Measurements from ENCODE around the gene PARD3. TPM values are rescaled to one million over a fixed set of nuclear protein-coding genes. Genes with fewer than 3 reads are reported as not detected.

The PARD3 gene
- total RNA-seq, 1 experiment from 2014 or later: 51.8 TPM

DNA sequence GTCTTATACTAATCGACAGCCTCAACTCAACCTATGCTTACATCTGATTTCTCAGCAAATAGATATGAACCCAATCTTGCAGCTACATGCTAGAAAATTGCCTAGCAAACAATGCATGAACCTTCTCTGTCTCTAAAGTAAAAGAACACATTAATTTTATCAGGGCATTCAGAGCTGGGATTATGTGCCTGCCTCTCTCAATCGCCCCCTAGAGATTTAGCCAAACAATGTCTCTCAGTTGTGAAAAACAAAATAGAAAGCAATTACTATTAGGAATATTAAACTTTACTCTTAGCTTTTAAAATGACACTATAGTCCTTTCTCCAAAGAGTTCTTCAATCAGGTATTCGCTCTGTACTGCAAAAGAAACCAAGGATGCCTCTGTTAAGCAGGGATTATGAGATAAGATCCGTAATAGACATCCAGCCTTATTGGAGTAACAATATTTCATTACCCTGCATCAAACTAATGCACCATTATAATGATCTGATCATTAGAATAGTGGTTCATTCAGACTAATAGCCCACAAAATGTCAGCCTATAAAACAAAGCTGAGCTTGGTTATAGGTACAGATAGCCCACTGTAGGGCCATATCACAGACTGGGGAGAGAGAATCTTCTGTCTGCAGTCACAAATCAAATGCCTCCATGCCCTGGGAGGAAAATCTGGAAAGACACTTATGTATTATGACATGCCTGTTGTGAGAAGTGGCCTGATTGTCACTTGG is 736.9 kb downstream of the PARD3 start:
- no peaks in the 10 kb centered on the region for H3K36me3 Mint-ChIP-seq
- no peaks in the 10 kb centered on the region for H3K4me1 Mint-ChIP-seq
- DNase-seq (ENCODE audit: low spot score): no peak
- POLR2A ChIA-PET: no interaction called here
- CTCF ChIA-PET: interaction anchor here (0.6 kb wide), 1 partner anchor 212 kb away, joined by 3 read pairs; no protein-coding TSS in a partner anchor
- ATAC-seq: no peak
- H3K9me3 Mint-ChIP-seq: peaks cover 7% of the 10 kb centered on the region
- TF ChIP-seq OVOL2 (CRISPR knock-in tag; IDR thresholded peaks at IDR 0.05; ENCODE audit: borderline replicate concordance): no peak
- TF ChIP-seq TEAD1 (CRISPR knock-in tag; IDR thresholded peaks at IDR 0.05): no peak
- no peaks in the 10 kb centered on the region for H3K27me3 Mint-ChIP-seq (ENCODE audit: low read depth)
- no peak overlapping the region for H3K4me3 Mint-ChIP-seq
- H3K27ac Mint-ChIP-seq: no peak overlapping the region

DNA sequence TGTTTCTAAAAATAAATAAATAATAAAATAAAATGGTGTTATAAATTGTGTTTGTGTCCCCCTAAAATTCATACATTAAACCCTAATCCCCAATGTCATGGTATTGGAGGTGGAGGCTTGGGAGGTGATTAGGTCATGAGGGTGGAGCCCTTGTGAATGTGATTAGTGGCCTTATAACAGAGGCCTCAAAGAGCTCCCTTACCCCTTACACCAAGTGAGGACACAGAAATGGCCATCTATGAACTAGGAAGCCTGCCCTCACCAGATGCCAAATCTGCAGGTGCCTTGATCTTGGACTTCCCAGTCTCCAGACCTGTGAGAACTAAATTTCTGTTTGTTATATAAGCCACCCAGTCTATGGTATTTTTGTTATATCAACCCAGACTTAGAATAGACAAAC is 738.7 kb downstream of the PARD3 start:
- H3K27ac Mint-ChIP-seq: no peak overlapping the region
- H3K4me1 Mint-ChIP-seq: no peaks in the 10 kb centered on the region
- no peak overlapping the region for H3K4me3 Mint-ChIP-seq
- TF ChIP-seq, protein P1, sequence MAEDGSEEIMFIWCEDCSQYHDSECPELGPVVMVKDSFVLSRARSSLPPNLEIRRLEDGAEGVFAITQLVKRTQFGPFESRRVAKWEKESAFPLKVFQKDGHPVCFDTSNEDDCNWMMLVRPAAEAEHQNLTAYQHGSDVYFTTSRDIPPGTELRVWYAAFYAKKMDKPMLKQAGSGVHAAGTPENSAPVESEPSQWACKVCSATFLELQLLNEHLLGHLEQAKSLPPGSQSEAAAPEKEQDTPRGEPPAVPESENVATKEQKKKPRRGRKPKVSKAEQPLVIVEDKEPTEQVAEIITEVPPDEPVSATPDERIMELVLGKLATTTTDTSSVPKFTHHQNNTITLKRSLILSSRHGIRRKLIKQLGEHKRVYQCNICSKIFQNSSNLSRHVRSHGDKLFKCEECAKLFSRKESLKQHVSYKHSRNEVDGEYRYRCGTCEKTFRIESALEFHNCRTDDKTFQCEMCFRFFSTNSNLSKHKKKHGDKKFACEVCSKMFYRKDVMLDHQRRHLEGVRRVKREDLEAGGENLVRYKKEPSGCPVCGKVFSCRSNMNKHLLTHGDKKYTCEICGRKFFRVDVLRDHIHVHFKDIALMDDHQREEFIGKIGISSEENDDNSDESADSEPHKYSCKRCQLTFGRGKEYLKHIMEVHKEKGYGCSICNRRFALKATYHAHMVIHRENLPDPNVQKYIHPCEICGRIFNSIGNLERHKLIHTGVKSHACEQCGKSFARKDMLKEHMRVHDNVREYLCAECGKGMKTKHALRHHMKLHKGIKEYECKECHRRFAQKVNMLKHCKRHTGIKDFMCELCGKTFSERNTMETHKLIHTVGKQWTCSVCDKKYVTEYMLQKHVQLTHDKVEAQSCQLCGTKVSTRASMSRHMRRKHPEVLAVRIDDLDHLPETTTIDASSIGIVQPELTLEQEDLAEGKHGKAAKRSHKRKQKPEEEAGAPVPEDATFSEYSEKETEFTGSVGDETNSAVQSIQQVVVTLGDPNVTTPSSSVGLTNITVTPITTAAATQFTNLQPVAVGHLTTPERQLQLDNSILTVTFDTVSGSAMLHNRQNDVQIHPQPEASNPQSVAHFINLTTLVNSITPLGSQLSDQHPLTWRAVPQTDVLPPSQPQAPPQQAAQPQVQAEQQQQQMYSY (CRISPR knock-in tag; IDR thresholded peaks at IDR 0.05): no peak
- TF ChIP-seq IRF2 (CRISPR knock-in tag; IDR thresholded peaks at IDR 0.05; ENCODE audit: borderline replicate concordance, low read depth) (no peak), RORB (CRISPR knock-in tag; IDR thresholded peaks at IDR 0.05) (no peak), NFYB (CRISPR knock-in tag; conservative IDR thresholded peaks at IDR 0.05; ENCODE audit: low read depth) (no peak), TP53 (CRISPR knock-in tag; IDR thresholded peaks at IDR 0.05) (no peak), RELA (CRISPR knock-in tag; IDR thresholded peaks at IDR 0.05; ENCODE audit: borderline replicate concordance) (no peak), JUN (CRISPR knock-in tag; IDR thresholded peaks at IDR 0.05) (no peak), ETV6 (CRISPR knock-in tag; IDR thresholded peaks at IDR 0.05) (no peak)
- TF ChIP-seq, protein P2, sequence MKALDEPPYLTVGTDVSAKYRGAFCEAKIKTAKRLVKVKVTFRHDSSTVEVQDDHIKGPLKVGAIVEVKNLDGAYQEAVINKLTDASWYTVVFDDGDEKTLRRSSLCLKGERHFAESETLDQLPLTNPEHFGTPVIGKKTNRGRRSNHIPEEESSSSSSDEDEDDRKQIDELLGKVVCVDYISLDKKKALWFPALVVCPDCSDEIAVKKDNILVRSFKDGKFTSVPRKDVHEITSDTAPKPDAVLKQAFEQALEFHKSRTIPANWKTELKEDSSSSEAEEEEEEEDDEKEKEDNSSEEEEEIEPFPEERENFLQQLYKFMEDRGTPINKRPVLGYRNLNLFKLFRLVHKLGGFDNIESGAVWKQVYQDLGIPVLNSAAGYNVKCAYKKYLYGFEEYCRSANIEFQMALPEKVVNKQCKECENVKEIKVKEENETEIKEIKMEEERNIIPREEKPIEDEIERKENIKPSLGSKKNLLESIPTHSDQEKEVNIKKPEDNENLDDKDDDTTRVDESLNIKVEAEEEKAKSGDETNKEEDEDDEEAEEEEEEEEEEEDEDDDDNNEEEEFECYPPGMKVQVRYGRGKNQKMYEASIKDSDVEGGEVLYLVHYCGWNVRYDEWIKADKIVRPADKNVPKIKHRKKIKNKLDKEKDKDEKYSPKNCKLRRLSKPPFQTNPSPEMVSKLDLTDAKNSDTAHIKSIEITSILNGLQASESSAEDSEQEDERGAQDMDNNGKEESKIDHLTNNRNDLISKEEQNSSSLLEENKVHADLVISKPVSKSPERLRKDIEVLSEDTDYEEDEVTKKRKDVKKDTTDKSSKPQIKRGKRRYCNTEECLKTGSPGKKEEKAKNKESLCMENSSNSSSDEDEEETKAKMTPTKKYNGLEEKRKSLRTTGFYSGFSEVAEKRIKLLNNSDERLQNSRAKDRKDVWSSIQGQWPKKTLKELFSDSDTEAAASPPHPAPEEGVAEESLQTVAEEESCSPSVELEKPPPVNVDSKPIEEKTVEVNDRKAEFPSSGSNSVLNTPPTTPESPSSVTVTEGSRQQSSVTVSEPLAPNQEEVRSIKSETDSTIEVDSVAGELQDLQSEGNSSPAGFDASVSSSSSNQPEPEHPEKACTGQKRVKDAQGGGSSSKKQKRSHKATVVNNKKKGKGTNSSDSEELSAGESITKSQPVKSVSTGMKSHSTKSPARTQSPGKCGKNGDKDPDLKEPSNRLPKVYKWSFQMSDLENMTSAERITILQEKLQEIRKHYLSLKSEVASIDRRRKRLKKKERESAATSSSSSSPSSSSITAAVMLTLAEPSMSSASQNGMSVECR (CRISPR knock-in tag; IDR thresholded peaks at IDR 0.05; ENCODE audit: borderline replicate concordance): no peak
- TF ChIP-seq, protein P3, sequence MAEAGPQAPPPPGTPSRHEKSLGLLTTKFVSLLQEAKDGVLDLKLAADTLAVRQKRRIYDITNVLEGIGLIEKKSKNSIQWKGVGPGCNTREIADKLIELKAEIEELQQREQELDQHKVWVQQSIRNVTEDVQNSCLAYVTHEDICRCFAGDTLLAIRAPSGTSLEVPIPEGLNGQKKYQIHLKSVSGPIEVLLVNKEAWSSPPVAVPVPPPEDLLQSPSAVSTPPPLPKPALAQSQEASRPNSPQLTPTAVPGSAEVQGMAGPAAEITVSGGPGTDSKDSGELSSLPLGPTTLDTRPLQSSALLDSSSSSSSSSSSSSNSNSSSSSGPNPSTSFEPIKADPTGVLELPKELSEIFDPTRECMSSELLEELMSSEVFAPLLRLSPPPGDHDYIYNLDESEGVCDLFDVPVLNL (CRISPR knock-in tag; IDR thresholded peaks at IDR 0.05; ENCODE audit: borderline replicate concordance, low read depth): no peak
- TF ChIP-seq, protein P4, sequence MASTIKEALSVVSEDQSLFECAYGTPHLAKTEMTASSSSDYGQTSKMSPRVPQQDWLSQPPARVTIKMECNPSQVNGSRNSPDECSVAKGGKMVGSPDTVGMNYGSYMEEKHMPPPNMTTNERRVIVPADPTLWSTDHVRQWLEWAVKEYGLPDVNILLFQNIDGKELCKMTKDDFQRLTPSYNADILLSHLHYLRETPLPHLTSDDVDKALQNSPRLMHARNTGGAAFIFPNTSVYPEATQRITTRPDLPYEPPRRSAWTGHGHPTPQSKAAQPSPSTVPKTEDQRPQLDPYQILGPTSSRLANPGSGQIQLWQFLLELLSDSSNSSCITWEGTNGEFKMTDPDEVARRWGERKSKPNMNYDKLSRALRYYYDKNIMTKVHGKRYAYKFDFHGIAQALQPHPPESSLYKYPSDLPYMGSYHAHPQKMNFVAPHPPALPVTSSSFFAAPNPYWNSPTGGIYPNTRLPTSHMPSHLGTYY (CRISPR knock-in tag; IDR thresholded peaks at IDR 0.05): no peak
- no peak for DNase-seq (ENCODE audit: low spot score)
- POLR2A ChIA-PET: no interaction called here
- H3K36me3 Mint-ChIP-seq: no peaks in the 10 kb centered on the region
- no peaks in the 10 kb centered on the region for H3K27me3 Mint-ChIP-seq (ENCODE audit: low read depth)
- ATAC-seq: no peak
- H3K9me3 Mint-ChIP-seq: peaks cover 10% of the 10 kb centered on the region
- CTCF ChIA-PET: no interaction called here
